ENCODE data around the gene TWIST2. TPM values are rescaled to one million over a fixed set of nuclear protein-coding genes. Genes with fewer than 3 reads are reported as not detected.

TWIST2 gene
- polyA plus RNA-seq, 3 donors: 3.1 to 4.0 (median 3.5) TPM

DNA sequence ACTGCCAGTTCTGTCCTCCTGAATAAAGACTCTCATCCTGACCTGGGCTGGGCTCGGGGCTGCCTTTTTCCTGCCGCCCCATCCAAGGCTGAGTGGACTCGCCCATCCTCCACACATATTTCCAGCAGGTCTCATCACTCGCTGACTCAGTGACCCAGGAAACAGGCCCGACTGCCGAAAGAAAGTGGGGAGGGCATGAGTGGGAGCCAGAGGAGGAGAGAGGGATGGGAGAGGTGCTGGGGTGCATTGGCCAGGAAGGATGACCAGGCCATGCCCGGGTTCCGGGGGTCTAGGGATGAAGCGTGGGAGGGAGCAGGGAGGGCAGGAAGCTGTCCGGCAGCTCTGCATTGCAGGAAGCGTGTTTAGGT is 66.7 kb downstream of the TWIST2 start:
- DNase-seq (ENCODE audit: low read depth in 3 of 3, low spot score in 2 of 3): no peak

DNA sequence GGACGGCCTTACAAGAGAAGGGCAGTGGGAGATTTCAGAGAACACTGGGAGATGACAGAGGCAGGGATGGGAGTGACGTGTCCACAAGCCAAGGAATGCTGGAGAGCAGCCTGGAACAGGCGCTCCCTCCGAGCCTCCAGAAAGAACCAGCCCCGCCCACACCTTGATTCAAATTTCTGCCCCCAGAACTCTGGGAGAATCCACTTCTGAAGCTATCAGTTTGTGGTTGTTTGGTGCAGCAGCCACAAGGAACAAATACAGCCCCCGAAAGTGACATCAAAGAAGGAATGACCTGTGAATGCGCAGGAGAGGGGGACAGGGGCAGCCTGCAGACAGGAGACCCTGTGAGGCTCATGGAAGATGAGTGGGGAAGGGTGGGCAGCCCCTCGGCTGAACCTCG is 67.3 kb downstream of the TWIST2 start:
- DNase-seq (ENCODE audit: low read depth in 3 of 3, low spot score in 2 of 3): no peak

DNA sequence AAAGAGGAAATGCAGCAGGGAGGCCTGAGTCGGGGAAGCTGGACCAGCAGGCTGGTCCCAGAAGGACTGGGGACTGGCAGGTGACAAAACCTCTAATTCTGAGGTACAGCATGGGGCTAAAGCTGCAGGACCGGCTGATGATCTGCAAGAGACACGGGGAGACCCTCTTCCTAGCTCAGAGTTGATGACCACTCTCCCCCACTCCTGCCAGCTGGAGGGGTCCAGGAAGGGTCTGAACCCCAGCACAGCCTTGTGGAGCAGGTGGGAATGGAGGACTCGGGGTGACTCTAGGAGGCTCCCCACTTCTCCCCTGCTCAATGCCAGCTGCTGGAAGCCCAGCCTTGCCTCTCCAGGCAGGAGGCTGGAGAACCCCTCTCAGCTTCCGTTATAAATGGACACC is 67.7 kb downstream of the TWIST2 start:
- DNase-seq (ENCODE audit: low read depth in 3 of 3, low spot score in 2 of 3): no peak

DNA sequence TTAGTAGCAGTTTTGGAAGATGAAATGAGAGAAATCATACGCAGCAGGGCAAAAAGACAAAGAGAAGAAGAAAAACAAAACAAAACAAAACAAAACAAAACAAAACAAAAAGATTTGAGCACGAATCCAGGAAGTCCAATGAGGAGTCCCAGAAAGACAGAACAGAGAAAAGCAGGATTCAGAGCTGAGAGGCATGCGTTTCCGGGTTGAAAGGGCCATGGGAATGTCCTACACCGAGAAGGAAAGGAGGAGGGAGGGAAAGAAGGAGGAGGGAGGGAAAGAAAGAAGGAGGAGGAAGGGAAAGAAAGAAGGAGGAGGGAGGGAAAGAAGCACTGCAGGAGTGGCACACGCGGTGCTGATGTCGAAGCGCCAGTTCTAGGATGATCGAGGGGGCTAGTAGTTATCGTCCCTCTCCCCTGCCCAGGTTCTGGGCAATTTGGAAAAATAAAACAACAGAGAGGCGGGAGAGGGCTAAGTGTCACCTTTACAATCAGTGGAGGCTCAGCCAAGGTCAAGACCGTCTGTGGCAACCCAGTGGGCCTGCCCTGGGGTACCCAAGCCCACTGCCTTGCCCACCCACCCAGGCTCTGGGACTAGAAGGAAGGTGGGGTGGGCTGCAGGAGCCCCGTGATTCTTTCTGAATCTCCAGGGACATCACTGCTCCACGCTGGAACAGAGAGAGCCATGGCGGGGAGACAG is 68.4 kb downstream of the TWIST2 start:
- DNase-seq (ENCODE audit: low read depth in 3 of 3, low spot score in 2 of 3): no peak

GRCh38 chr2:238916875-238917590 is 69.1 kb downstream of the TWIST2 start:
- no peak for DNase-seq (ENCODE audit: low read depth in 3 of 3, low spot score in 2 of 3)

DNA sequence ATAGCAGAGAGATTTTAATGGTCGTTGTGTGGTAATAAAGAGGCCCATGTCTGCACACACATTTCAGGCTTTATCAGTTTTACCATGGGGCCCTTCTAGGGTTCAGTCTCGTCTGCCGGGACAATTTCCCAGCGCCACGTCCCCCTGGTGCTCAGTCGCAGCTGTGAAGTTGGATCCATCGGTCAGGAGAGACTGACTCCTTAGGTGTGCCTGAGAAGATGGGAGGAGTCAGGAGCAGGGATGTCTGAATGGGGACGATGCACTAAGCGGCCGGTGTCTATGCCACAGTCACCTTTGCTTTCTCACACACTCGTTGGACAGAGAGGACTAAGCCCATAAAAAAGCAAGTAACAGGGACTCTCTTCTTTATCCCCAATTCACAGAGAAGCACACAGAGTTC is 71.4 kb downstream of the TWIST2 start:
- no peak for DNase-seq (ENCODE audit: low read depth in 3 of 3, low spot score in 2 of 3)

DNA sequence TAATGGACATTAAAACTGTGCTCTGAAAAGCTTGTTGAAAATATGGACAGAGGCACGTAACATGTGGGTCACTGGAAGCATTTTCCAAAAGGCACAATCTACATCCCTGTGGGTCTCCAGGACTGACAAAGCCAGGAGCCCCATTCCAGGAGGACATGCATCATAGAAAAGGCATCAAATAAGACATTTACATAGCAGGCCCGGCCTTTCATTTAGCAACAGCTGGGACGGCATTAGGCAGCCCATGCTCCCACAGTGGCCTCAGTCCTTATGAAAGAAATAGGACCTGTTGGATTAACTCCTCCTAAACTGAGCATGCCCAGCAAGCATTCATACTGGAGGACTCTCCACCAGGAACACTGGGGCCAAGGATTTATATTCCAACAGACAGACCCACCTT is 72.2 kb downstream of the TWIST2 start:
- no peak for DNase-seq (ENCODE audit: low read depth in 3 of 3, low spot score in 2 of 3)

GRCh38 chr2:238920601-238921001 is 72.7 kb downstream of the TWIST2 start:
- no peak for DNase-seq (ENCODE audit: low read depth in 3 of 3, low spot score in 2 of 3)

GRCh38 chr2:238921259-238921658 is 73.4 kb downstream of the TWIST2 start:
- DNase-seq (ENCODE audit: low read depth in 3 of 3, low spot score in 2 of 3): no peak

DNA sequence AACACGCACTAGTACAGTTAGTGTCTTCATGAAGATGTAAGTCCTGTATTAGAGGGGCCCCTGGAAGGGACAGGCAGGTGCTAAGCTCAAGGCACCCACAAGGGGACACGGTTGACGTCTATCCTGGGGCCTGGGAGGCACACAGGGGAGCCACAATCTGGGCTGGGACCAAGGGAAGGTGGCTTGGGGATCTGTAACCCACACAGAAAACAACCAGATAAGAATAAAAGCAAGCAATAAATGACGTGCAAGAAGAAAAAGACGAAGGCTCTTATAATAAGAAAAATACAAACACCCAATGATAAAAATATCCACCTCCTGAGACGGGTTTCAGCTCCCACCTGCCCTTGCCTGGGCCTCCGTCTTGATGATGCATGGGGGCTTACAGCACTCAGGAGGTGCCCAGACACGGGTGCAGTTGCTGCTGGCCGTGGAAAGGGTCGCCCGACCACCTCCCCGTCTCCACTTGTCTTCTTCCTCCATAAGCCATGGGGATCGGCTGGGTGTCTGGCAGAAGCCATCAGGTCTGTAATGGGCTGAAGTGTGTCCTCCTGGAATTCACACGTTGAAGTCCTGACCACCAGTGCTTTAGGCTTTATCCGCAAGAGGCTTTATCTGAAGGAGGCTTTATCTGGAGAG is 73.9 kb downstream of the TWIST2 start:
- no peak for DNase-seq (ENCODE audit: low read depth in 3 of 3, low spot score in 2 of 3)

GRCh38 chr2:238922435-238922834 is 74.5 kb downstream of the TWIST2 start:
- no peak for DNase-seq (ENCODE audit: low read depth in 3 of 3, low spot score in 2 of 3)

- no peak for DNase-seq (ENCODE audit: low read depth in 3 of 3, low spot score in 2 of 3)
Observed at GRCh38 chr2:238924032-238924431, 76.1 kb downstream of the TWIST2 start.

DNA sequence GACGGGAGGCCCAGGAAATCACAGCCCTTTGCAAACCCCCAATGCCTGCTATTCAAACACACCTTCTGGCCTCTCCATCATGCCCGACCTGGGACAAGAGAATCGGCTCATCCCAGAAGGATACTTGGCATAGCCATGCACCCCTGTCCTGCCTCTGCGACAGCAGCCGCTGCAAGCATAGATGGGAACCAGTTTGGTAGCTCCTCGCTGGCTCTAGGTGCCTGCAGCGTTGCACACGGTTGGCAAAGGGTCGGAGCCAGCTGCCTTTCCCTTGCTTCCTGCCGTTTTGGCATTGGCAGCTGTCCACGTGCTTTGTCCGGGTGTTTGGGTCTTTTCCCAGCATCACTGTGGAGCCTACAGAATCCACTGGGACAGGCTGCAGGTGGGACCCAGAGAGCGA is 76.9 kb downstream of the TWIST2 start:
- DNase-seq (ENCODE audit: low read depth in 3 of 3, low spot score in 2 of 3): no peak

- no peak for DNase-seq (ENCODE audit: low read depth in 3 of 3, low spot score in 2 of 3)
Observed at GRCh38 chr2:238925281-238925680, 77.4 kb downstream of the TWIST2 start.

GRCh38 chr2:238925816-238926521 is 78.1 kb downstream of the TWIST2 start:
- no peak for DNase-seq (ENCODE audit: low read depth in 3 of 3, low spot score in 2 of 3)

DNA sequence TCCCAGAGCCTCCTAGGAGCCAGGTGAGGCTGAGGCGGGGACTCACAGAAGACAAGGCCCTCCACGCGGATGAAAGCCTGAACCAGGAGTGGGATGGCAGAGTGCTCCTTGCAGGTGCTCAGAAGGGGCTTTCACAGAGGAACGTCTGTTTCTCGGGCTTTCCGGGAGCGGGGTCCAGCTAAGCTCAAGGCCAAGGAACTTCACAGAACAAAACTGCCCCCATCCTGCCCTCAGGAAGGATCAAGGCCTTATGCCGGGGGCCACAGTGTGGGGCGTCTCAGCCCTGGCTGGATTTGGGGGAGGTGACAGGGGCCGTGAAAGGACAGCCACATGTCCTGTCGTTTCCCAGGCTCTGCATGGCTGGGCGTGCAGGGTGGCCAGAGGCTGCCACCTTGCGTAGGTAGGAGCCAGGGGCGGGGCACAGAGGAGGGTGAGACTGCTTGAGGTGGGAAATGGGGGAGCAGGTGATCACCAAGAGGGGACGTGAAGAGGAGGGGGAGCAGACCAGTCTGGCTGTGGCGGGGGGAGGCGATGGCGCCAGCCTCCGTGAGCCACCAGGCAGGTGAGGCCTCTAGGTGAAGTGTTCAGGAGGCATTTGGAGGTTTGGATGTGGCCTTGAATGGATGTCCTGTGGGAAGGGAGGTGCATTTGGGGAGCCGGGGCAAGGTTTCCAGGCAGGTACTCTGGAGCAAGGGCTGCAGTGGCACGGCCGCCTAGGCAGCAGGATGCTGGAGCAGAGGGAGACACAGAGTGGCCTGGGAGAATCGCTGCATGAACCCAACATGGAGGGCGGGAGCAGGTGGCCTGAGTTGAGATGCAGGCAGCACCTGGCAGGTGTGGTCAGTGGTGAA is 79.1 kb downstream of the TWIST2 start:
- DNase-seq (ENCODE audit: low read depth in 3 of 3, low spot score in 2 of 3): no peak

- no peak for DNase-seq (ENCODE audit: low read depth in 3 of 3, low spot score in 2 of 3)
Observed at GRCh38 chr2:238927746-238928519, 80.0 kb downstream of the TWIST2 start.

- no peak for DNase-seq (ENCODE audit: low read depth in 3 of 3, low spot score in 2 of 3)
Observed at GRCh38 chr2:238928520-238929241, 80.8 kb downstream of the TWIST2 start.

Measured in right renal cortex interstitium (tissue), 3 donors.